Bronchus fibroblast of lung (primary cell): Measurements from ENCODE around the gene UVRAG. TPM values are rescaled to one million over a fixed set of nuclear protein-coding genes. Genes with fewer than 3 reads are reported as not detected.

Experiments
- total RNA-seq: library from RNA; depleted of rRNA; stranded (reverse); fragments of >200 nt; gene quantifications from 2 replicates; pipeline ENCODE4 v1.2.3, GENCODE V29; 2015

Gene UVRAG
- total RNA-seq: 7.4 and 8.6 TPM in 2 replicates

GRCh38 chr11:75814677-75815344 lies at the start of gene UVRAG:
Gene UVRAG, plus strand, starts transcription at chr11:75815210. Its CDS starts 198 bp downstream, at chr11:75815408.

GRCh38 chr11:75768112-75768908 lies 46.7 kb upstream of the UVRAG start, which contains the start of gene DGAT2:
Gene DGAT2, plus strand, starts transcription at chr11:75768778. Its CDS starts 214 bp downstream, at chr11:75768992.

Other genes with a start within 250 kb of the UVRAG start
- 0.34 and 0.59 TPM in 2 replicates for gene MAP6, start 146.2 kb upstream of the UVRAG start, total RNA-seq
- gene MOGAT2, start 97.4 kb upstream of the UVRAG start, total RNA-seq: not detected in 2 replicates
- 0.67 and 1.0 TPM in 2 replicates for gene DGAT2, start 46.4 kb upstream of the UVRAG start, total RNA-seq